ENCODE data around the gene BABAM2.

GRCh38 chr2:28185153-28185552, 294.6 kb downstream of the BABAM2 start:
- TF ChIP-seq CTCF (IDR thresholded peaks at IDR 0.05) (no peak), POLR2A (IDR thresholded peaks at IDR 0.05) (no peak)

All from right lobe of liver (tissue), 4 donors.